MM.1S (cell line): ENCODE data around the gene EFR3B.
"Not testable (repeated sequence)": the region's sequence is repeated elsewhere in the genome, so short reads cannot be mapped to it uniquely, and the experiment has no call there.

Experiments
- DNase-seq: peaks from one replicate; pipeline ENCODE4 v3.0.0-alpha.2; 2015
- H2AFZ ChIP-seq: fragments of 300-600 bp; sonication (generic); 2 replicates; pipeline ENCODE4 v1.6.0; 2016; ENCODE audit warnings: antibody characterized with exemption, low read length
- H3F3A ChIP-seq: fragments of 300-600 bp; sonication (generic); 2 replicates; pipeline ENCODE4 v1.6.1; 2016; ENCODE audit warnings: mild to moderate bottlenecking, antibody characterized with exemption, low read length, moderate library complexity, mixed read lengths; ENCODE audit not compliant: insufficient read depth
- H3K27ac ChIP-seq: fragments of 300-600 bp; sonication (generic); 2 replicates; pipeline ENCODE4 v1.5.1; 2016; ENCODE audit warnings: mild to moderate bottlenecking, low read length
- H3K27me3 ChIP-seq: fragments of 300-600 bp; sonication (generic); replicated peaks from 2 replicates; pipeline ENCODE4 v1.6.0; 2016; ENCODE audit warnings: low read length; ENCODE audit not compliant: insufficient read depth
- H3K36me3 ChIP-seq: fragments of 300-600 bp; sonication (generic); replicated peaks from 2 replicates; pipeline ENCODE4 v1.6.1; 2016; ENCODE audit warnings: mild to moderate bottlenecking, low read length, mixed read lengths; ENCODE audit not compliant: insufficient read depth
- H3K4me1 ChIP-seq: fragments of 300-600 bp; sonication (generic); 2 replicates; pipeline ENCODE4 v1.6.1; 2016; ENCODE audit warnings: low read length, mixed read lengths
- H3K4me2 ChIP-seq: fragments of 300-600 bp; sonication (generic); 2 replicates; pipeline ENCODE4 v1.6.0; 2016; ENCODE audit warnings: low read depth, low read length
- H3K4me3 ChIP-seq: fragments of 300-600 bp; sonication (generic); 2 replicates; pipeline ENCODE4 v1.5.1; 2016; ENCODE audit warnings: low read length, mixed read lengths
- H3K79me2 ChIP-seq: fragments of 300-600 bp; sonication (generic); 2 replicates; pipeline ENCODE4 v1.6.1; 2016; ENCODE audit warnings: mixed run types, low read length, mixed read lengths
- H3K9ac ChIP-seq: fragments of 300-600 bp; sonication (generic); 2 replicates; pipeline ENCODE4 v1.6.1; 2016; ENCODE audit warnings: low read length, mixed read lengths
- H3K9me2 ChIP-seq: fragments of 300-600 bp; sonication (generic); replicated peaks from 2 replicates; pipeline ENCODE4 v1.6.1; 2016; ENCODE audit warnings: mild to moderate bottlenecking, low read length, mixed read lengths; ENCODE audit not compliant: insufficient read depth
- H3K9me3 ChIP-seq: fragments of 300-600 bp; sonication (generic); replicated peaks from 2 replicates; pipeline ENCODE4 v1.6.1; 2016; ENCODE audit warnings: mild to moderate bottlenecking, low read length, mixed read lengths; ENCODE audit not compliant: insufficient read depth
- H4K20me1 ChIP-seq: fragments of 300-600 bp; sonication (generic); 2 replicates; pipeline ENCODE4 v1.6.1; 2016; ENCODE audit warnings: mild to moderate bottlenecking, low read length, moderate library complexity, mixed read lengths; ENCODE audit not compliant: insufficient read depth
- CTCF ChIP-seq: fragments of 300-600 bp; sonication (generic); IDR thresholded peaks from 2 replicates; pipeline ENCODE4 v1.5.1; 2016; ENCODE audit warnings: antibody characterized with exemption, low read length, mixed read lengths
- EZH2 ChIP-seq: fragments of 300-600 bp; sonication (generic); optimal IDR thresholded peaks from 2 replicates; pipeline ENCODE3; 2017; ENCODE audit warnings: low read depth, mild to moderate bottlenecking, antibody characterized with exemption, low read length, mixed read lengths
- EZH2phosphoT487 ChIP-seq: fragments of 300-600 bp; sonication (generic); IDR thresholded peaks from 2 replicates; pipeline ENCODE4 v1.6.1; 2018; ENCODE audit warnings: antibody characterized with exemption, low read length

Gene EFR3B

GRCh38 chr2:25149646-25150045 lies 107.8 kb downstream of the EFR3B start:
- Histone ChIP-seq H3K9me2 (no peaks in the 10 kb centered on the region), H3F3A (no peaks in the 10 kb centered on the region), H3K9me3 (no peaks in the 10 kb centered on the region), H3K4me3 (no peak overlapping the region), H3K9ac (no peak overlapping the region), H3K79me2 (no peaks in the 10 kb centered on the region), H3K36me3 (no peaks in the 10 kb centered on the region), H3K27ac (no peak overlapping the region), H2AFZ (no peak overlapping the region), H3K27me3 (no peaks in the 10 kb centered on the region), H3K4me2 (no peak overlapping the region), H4K20me1 (no peaks in the 10 kb centered on the region), H3K4me1 (no peaks in the 10 kb centered on the region)
- no peak for TF ChIP-seq EZH2phosphoT487
- TF ChIP-seq EZH2 = no peak
- TF ChIP-seq CTCF = no peak
- DNase-seq = no peak

- not testable (repeated sequence) for DNase-seq, H3K9ac ChIP-seq, H2AFZ ChIP-seq, H3K4me1 ChIP-seq, H3K27ac ChIP-seq, H3K4me2 ChIP-seq, H3K36me3 ChIP-seq, H3K9me2 ChIP-seq, H3F3A ChIP-seq, H3K27me3 ChIP-seq, H3K9me3 ChIP-seq, H3K79me2 ChIP-seq, H4K20me1 ChIP-seq, H3K4me3 ChIP-seq
These were observed 109.1 kb downstream of the EFR3B start for GRCh38 chr2:25150993-25151392.

- H4K20me1 ChIP-seq = no peaks in the 10 kb centered on the region
- TF ChIP-seq CTCF (no peak), EZH2 (no peak), EZH2phosphoT487 (no peak)
- H3F3A ChIP-seq = no peaks in the 10 kb centered on the region
- H3K9me2 ChIP-seq = no peaks in the 10 kb centered on the region
- H2AFZ ChIP-seq = no peak overlapping the region
- H3K79me2 ChIP-seq = no peaks in the 10 kb centered on the region
- H3K4me1 ChIP-seq = no peaks in the 10 kb centered on the region
- no peak overlapping the region for H3K9ac ChIP-seq
- no peaks in the 10 kb centered on the region for H3K36me3 ChIP-seq
- no peak overlapping the region for H3K4me2 ChIP-seq
- H3K27ac ChIP-seq = no peak overlapping the region
- no peaks in the 10 kb centered on the region for H3K27me3 ChIP-seq
- no peaks in the 10 kb centered on the region for H3K9me3 ChIP-seq
- H3K4me3 ChIP-seq = no peak overlapping the region
- no peak for DNase-seq
These were observed 109.8 kb downstream of the EFR3B start for GRCh38 chr2:25151718-25152117.

- Histone ChIP-seq H3K4me2 (no peak overlapping the region), H3K9me3 (no peaks in the 10 kb centered on the region), H3F3A (no peaks in the 10 kb centered on the region), H3K4me1 (no peaks in the 10 kb centered on the region), H3K79me2 (no peaks in the 10 kb centered on the region), H3K4me3 (no peak overlapping the region), H2AFZ (no peak overlapping the region), H4K20me1 (no peaks in the 10 kb centered on the region), H3K9ac (no peak overlapping the region), H3K9me2 (no peaks in the 10 kb centered on the region), H3K36me3 (no peaks in the 10 kb centered on the region), H3K27ac (no peak overlapping the region), H3K27me3 (no peaks in the 10 kb centered on the region)
- no peak for DNase-seq
- TF ChIP-seq CTCF = no peak
- no peak for TF ChIP-seq EZH2phosphoT487
- no peak for TF ChIP-seq EZH2
These were observed 113.5 kb downstream of the EFR3B start for GRCh38 chr2:25155401-25155800.
